GM19238 (cell line): ENCODE data around the gene FIBCD1.
"Not testable (repeated sequence)": the region's sequence is repeated elsewhere in the genome, so short reads cannot be mapped to it uniquely, and the experiment has no call there.

Source experiments
- DNase-seq: peaks from one replicate; pipeline ENCODE4 v3.0.0; 2011; ENCODE audit warnings: low spot score; ENCODE audit not compliant: insufficient read length

Gene FIBCD1

GRCh38 chr9:130922893-130923610 lies 16.0 kb downstream of the FIBCD1 start:
- no peak for DNase-seq

DNA sequence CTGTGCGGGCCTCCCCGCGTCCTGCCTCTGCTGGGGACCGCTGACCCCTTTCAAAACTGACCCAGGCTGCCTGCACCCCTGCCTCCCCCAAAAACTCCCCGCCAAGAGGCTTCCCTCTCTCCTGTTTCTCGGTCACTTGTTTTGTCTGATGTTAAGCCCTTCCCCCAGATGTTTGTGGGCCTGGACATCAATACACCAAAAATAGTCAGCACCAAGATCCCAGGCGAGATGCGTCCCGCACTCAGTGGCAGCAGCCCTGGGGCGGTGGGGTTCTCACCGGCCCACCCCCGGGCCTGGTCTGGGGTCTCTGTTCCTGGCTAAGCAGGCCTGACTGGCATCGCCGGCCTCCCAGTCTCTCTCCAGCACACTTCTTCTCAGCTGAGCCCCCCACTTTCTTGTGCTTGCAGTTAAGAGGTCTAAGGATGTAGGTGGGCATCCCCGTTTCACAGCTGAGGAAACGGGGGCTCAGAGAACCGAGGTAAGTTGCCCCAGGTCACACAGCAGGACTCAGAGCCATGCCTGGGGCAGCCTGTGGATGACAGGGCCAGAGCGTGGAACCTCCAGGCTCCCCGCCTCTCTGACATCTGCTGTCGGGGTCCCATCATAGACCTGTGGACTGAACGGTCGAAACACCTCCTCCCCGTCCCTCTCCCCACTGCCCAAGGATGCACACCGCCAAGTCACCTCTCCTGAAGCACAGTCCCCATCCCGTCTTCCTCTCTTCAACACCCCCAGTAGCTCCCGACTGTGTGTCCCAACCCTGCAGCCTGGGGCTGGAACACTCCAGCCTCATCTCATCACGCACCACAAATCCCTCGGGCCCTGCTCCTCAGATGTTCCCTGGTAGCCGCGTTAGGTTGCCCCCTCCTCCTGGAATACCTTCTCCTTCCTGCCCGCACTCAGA lies 16.8 kb downstream of the FIBCD1 start:
- DNase-seq, result no peak

DNA sequence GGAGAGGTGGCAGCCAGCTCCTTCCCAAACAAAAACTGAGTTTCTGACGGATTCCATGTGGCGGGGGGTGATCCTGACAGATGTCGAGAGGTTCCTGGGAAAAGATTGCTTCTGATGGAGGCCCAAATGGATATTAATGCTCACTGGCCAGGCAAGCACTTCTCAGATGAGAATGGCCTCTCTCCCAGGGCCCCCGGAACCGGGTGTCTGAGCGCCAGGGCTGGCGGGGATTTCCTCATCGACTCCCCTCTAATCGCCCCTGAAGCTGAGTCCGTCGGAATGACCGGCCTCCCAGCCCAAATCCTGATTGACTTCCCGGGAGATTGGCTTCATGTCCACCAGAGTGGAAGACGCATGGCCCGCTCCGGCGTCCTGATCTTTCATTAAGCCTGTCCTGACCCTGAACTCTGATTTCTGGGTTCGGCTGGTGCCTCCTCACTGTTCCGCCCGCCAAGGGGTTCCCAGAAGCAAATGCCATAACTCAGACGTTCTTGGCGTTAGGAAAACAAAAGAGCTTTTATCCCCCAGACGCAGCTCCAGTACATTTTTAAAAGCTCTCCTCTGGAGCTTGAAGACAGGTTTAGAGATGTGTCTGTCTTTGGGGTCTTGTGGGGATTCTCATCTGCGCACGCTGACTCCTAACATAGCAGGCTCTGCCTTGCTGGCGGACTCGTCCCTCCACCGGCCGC lies 17.6 kb downstream of the FIBCD1 start:
- no peak for DNase-seq

DNA sequence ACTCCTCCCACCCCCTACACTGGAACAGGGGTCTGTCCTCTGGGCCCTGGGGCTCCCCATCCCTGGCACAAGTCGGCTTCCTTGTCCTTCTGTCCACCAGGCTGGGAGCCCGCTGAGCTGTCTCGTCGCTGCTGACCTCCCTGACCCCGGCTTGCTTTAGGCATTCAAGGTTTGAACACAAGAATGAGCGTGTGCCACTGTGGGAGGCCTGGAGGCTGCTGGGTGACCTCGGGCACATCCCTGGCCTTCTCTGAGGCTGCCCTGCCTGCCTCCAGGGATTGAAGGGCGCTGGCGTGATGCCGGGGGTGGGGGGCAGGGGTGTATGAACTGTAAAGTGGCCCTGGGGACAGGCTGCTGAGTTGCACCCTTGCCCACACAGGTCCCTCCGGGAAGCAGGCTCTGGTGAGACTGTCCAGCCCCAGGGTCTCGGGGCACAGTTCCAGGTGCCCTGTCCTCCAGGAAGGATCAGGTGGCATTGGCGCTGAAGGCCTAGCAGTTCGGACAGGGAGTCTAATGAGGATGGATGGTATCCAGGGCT lies 18.2 kb downstream of the FIBCD1 start:
- DNase-seq, result no peak

- no peak for DNase-seq
Measured at GRCh38 chr9:130920233-130920632, 18.8 kb downstream of the FIBCD1 start.

GRCh38 chr9:130919559-130920145 lies 19.4 kb downstream of the FIBCD1 start:
- DNase-seq, result no peak

DNA sequence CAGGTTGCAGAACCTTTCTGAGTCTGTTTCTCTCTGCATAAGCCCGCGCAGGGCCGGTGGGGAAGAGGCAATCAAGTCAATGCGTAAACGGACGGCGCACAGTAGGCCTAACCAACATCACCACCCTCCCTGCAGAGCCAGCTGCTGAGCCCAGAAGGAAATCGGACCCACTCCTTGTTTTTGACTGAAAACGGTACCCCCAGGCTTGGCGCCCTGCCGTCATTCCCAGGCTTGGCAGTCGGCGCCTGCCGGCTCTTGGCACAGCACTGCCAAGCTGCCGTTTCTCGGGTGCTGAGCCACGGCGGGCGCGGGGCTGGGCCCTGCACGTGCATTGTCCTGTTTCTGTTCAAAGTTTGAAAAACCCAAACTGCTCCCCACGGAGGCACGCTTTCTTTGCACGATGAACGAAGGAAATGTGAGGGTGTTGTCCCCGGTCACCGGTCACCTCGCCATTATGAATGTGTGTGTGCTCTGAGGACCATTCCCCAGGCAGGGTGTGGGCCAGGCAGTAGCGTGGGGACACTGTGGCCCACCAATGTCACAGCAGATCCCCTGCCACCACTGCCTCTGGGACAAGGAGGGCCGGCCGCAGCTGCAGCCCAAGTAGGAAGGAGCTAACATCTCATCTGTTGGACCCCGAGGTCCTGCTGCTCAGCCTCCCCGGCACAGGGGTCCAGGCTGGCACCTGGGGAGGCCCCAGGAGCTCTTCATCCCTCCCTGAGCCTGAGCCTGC lies 20.1 kb downstream of the FIBCD1 start:
- DNase-seq, result no peak

DNA sequence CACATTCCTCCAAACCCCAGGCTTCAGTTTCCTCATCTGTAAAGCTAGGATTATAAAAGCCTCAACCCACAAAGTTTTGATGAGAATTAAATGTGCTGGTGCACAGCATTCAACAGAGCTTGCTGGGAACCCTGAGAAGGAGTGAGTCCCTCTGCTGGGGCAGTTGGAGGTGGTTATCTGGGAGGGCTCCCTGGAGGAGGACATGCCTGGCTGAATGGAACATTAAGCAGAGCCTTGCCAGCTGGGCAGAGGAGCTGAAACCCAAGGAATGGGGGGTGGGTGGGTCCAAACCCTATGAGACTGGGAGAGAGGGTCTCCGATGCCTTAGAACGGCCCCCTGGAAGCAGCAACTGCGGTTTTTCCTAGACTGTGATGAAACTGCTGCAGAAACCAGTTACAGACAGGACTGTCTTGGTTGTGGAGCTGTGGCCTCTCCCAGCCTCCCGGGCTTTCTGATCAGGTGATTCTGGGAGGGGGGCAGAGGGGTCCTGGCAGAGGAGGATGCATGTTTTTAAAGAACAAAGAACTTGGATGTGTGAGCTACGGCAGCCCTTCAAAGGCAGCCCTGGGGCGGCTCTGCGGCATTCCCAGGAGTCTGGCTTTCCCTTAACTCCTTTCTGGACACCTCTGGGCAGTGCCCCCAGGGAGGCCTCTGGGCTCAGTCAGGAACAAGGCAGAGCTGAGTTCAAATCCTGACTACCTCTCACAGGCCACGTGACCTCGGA lies 20.8 kb downstream of the FIBCD1 start:
- DNase-seq, result no peak

- DNase-seq, result no peak
Measured at GRCh38 chr9:130917168-130917960, 21.7 kb downstream of the FIBCD1 start.

DNA sequence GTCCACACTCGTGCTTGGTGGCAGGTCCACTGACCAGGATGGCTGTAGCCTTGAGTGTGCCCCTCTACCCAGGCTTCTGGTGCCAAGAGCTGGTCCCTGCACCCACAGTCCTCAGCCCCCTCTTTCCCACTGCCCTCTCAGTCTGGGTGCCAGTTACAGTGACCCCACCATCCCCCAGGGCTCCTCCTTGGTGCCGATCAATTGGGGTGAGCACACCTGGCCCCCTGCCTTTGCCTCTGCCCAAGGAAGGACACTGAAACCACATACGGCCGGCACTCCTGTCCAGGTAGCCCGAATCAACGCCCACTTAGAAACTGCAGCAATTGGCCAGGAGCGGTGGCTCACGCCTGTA lies 24.0 kb downstream of the FIBCD1 start:
- DNase-seq, result no peak

- DNase-seq, result no peak
Measured at GRCh38 chr9:130914417-130915095, 24.5 kb downstream of the FIBCD1 start.

GRCh38 chr9:130913599-130914416 lies 25.2 kb downstream of the FIBCD1 start:
- DNase-seq, result no peak

- no peak for DNase-seq
Measured at GRCh38 chr9:130912932-130913598, 26.0 kb downstream of the FIBCD1 start.

- no peak for DNase-seq
Measured at GRCh38 chr9:130911254-130912049, 27.6 kb downstream of the FIBCD1 start.

GRCh38 chr9:130910670-130911069 lies 28.4 kb downstream of the FIBCD1 start:
- not testable (repeated sequence) for DNase-seq

- not testable (repeated sequence) for DNase-seq
Measured at GRCh38 chr9:130910041-130910440, 29.0 kb downstream of the FIBCD1 start.
